ENCODE measurements around the gene OSBPL5. TPM values are rescaled to one million over a fixed set of nuclear protein-coding genes. Genes with fewer than 3 reads are reported as not detected.

OSBPL5 gene
- total RNA-seq, 1 experiment from 2014 or later, result not detected

DNA sequence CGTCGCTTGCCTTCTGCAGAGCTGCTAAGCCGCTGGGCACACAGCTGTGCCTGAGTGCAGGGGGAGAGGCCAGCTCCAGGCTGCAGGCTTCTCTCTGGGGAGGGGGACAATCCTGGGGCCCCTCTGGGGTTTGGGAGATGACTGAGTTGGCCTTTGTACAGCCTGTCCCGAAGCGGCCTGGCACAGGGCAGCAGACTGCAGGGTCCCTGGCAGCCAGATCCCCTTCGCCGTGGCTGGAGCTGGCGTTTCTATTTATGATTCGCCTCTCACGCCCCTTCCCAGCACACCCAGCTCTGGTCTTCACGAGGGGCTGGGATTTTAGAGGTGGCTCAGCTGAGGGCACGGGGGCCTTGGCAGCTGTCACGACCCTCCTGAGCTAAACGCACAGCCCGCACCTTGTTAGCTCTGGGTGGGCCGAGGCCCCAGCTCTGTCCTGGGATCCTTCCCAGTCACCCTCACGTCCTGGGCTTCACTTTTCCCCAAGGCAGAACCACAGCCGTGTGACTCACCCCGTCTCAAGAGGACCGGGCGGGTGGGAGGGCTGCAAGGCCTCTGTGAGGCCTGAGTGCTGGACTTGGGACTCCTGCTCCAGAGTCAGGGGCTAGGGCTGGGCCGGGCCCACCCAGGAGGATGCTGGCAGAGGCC lies 18.4 kb downstream of the OSBPL5 start:
- Histone ChIP-seq H3K4me2 (ENCODE audit: low read depth, low read length, poor library complexity, severe bottlenecking) (no peak overlapping the region), H3K9ac (ENCODE audit: low read length) (no peak overlapping the region), H4K20me1 (ENCODE audit: insufficient read depth, low read depth, low read length) (no peaks in the 10 kb centered on the region; the same call in 1 of the 2 replicates), H3K4me3 (ENCODE audit: low read length) (no peak overlapping the region), H3K27me3 (ENCODE audit: low read length) (no peaks in the 10 kb centered on the region), H3K9me3 (ENCODE audit: low read length) (no peaks in the 10 kb centered on the region), H3K9me2 (replicated peaks; ENCODE audit: insufficient read depth, low read length) (no peaks in the 10 kb centered on the region), H3K36me3 (ENCODE audit: insufficient read depth, low read length) (no peaks in the 10 kb centered on the region), H3K4me1 (ENCODE audit: low read length) (no peaks in the 10 kb centered on the region), H3K27ac (ENCODE audit: low read length) (no peak overlapping the region), H3K79me2 (ENCODE audit: low read length) (no peaks in the 10 kb centered on the region), H2AFZ (ENCODE audit: low read length) (no peak overlapping the region)
- DNase-seq, result no peak

DNA sequence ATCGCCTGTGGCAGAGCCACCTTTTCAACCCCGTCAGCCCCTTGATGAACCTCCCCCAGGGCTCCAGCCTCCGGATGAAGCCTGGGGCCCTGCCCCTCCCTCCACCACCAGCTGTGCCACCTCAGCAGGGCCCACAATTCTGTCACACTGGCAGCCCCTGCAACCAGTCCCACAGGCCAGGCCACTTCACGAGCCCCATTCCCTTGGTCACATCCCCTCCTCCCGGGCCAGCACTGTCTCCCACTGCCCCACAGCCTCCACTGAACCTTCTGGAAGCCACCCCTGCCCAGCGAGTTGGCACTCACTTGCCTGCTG lies 19.9 kb downstream of the OSBPL5 start:
- Histone ChIP-seq H3K4me3 (ENCODE audit: low read length) (no peak overlapping the region), H3K9ac (ENCODE audit: low read length) (no peak overlapping the region), H3K9me2 (replicated peaks; ENCODE audit: insufficient read depth, low read length) (no peaks in the 10 kb centered on the region), H3K4me2 (ENCODE audit: low read depth, low read length, poor library complexity, severe bottlenecking) (no peak overlapping the region), H3K36me3 (ENCODE audit: insufficient read depth, low read length) (no peaks in the 10 kb centered on the region), H3K79me2 (ENCODE audit: low read length) (no peaks in the 10 kb centered on the region), H3K27ac (ENCODE audit: low read length) (no peak overlapping the region), H4K20me1 (ENCODE audit: insufficient read depth, low read depth, low read length) (no peaks in the 10 kb centered on the region; the same call in 1 of the 2 replicates), H3K27me3 (ENCODE audit: low read length) (no peaks in the 10 kb centered on the region), H2AFZ (ENCODE audit: low read length) (no peak overlapping the region), H3K4me1 (ENCODE audit: low read length) (no peaks in the 10 kb centered on the region), H3K9me3 (ENCODE audit: low read length) (no peaks in the 10 kb centered on the region)
- DNase-seq, result no peak

DNA sequence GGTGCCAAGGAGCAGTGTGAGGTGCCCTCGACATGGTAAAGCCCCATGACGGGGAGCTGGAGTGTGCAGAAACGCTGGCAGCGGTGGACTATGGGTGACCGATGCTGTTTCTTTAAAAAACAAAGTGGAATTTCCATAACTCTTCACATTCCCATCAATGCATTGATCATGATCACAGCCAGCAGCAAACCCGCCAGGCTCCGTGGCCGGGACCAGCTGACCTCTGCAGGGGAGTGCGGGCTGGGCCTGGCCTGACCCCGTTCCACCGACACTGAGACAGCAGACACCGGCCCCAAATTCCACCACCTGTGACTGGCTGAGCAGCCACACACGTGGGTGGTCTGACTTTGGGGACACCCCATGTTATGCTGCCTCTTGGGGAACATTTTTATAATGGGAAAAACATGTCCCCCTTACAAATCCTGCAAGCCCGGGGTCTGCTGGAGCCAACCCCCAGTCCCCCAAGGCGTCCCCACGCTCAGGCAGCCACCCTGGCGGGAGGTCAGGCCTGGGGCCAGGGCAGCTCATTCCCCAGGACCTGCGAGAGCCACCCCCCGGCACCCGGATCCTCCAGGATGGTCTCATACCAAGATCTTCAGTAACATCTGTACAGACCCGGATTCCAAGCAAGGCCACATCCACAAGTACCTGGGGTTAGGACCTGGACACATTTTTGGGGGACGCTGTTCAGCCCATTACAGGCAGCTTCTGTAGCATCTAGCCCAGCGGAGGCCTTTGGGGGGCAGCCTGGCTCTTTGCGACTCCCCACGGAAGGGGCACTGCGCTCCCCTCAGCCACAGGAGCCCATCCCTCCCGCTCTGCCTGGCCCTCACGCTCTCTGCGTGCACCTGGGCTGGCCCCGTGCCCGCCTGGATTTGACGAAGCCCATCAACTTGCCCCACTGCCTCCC lies 20.6 kb downstream of the OSBPL5 start:
- H3K79me2 ChIP-seq (ENCODE audit: low read length), result no peaks in the 10 kb centered on the region
- H3K9me3 ChIP-seq (ENCODE audit: low read length), result no peaks in the 10 kb centered on the region
- H3K4me3 ChIP-seq (ENCODE audit: low read length), result no peak overlapping the region
- H4K20me1 ChIP-seq (ENCODE audit: insufficient read depth, low read depth, low read length), result no peaks in the 10 kb centered on the region; the same call in 1 of the 2 replicates
- H3K9ac ChIP-seq (ENCODE audit: low read length), result no peak overlapping the region
- H3K27ac ChIP-seq (ENCODE audit: low read length), result no peak overlapping the region
- H3K9me2 ChIP-seq (replicated peaks; ENCODE audit: insufficient read depth, low read length), result no peaks in the 10 kb centered on the region
- H3K4me1 ChIP-seq (ENCODE audit: low read length), result no peaks in the 10 kb centered on the region
- H3K36me3 ChIP-seq (ENCODE audit: insufficient read depth, low read length), result no peaks in the 10 kb centered on the region
- no peak overlapping the region for H2AFZ ChIP-seq (ENCODE audit: low read length)
- no peaks in the 10 kb centered on the region for H3K27me3 ChIP-seq (ENCODE audit: low read length)
- H3K4me2 ChIP-seq (ENCODE audit: low read depth, low read length, poor library complexity, severe bottlenecking), result no peak overlapping the region
- no peak for DNase-seq

DNA sequence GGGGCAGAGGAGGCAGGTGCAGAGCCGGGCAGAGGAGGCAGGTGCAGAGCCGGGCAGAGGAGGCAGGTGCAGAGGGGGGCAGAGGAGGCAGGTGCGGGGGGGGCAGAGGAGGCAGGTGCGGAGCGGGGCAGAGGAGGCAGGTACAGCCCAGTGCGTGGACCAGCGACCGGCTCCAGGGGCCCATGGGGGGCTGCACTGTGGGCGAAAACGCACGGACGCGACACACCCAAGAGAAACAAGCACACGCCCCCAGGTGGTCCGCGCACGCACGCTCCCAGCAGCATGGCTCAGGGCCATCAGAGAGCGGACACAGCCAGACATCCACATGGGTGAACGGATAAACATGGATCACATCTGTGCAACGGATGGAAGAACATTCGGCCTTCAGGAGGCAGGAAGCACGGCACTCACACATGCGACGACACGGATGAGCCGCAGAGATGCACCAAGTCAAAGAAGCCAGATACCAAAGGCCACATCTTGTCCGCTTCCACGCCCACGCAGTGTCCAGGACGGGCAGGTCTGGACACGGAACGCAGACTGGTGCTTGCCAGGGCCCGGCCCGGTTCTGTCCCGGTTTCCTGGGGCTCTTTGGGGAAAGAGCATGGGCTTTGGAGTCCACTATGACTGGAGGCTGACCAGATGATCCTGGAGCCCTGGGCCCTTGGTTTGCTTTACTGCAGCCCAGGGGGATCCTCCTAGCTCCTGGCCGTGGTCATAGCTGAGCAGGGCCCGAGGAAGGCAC lies 21.8 kb downstream of the OSBPL5 start:
- Histone ChIP-seq H3K9me2 (replicated peaks; ENCODE audit: insufficient read depth, low read length) (no peaks in the 10 kb centered on the region), H3K4me3 (ENCODE audit: low read length) (no peak overlapping the region), H4K20me1 (ENCODE audit: insufficient read depth, low read depth, low read length) (no peaks in the 10 kb centered on the region), H3K4me1 (ENCODE audit: low read length) (no peaks in the 10 kb centered on the region), H3K36me3 (ENCODE audit: insufficient read depth, low read length) (no peaks in the 10 kb centered on the region), H3K9me3 (ENCODE audit: low read length) (no peaks in the 10 kb centered on the region), H3K4me2 (ENCODE audit: low read depth, low read length, poor library complexity, severe bottlenecking) (no peak overlapping the region), H3K27ac (ENCODE audit: low read length) (no peak overlapping the region), H3K27me3 (ENCODE audit: low read length) (no peaks in the 10 kb centered on the region), H2AFZ (ENCODE audit: low read length) (no peak overlapping the region), H3K79me2 (ENCODE audit: low read length) (no peaks in the 10 kb centered on the region), H3K9ac (ENCODE audit: low read length) (no peak overlapping the region)
- no peak for DNase-seq

DNA sequence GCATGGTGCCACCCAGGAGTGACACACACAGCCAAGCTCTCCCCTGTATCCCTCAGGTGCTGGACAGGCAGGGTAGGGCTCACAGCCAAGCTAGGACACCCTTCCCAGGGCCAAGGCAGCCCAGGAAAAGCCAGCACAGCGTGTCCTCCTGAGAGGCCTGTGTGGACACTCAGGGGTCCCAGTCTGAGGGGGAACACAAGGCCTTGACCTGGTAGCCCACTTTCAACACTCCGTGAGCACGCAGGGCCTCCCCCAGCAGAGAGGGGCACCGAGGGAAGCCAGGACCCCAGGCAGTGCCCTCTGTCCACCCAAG lies 24.9 kb downstream of the OSBPL5 start:
- H3K36me3 ChIP-seq (ENCODE audit: insufficient read depth, low read length), result no peaks in the 10 kb centered on the region

DNA sequence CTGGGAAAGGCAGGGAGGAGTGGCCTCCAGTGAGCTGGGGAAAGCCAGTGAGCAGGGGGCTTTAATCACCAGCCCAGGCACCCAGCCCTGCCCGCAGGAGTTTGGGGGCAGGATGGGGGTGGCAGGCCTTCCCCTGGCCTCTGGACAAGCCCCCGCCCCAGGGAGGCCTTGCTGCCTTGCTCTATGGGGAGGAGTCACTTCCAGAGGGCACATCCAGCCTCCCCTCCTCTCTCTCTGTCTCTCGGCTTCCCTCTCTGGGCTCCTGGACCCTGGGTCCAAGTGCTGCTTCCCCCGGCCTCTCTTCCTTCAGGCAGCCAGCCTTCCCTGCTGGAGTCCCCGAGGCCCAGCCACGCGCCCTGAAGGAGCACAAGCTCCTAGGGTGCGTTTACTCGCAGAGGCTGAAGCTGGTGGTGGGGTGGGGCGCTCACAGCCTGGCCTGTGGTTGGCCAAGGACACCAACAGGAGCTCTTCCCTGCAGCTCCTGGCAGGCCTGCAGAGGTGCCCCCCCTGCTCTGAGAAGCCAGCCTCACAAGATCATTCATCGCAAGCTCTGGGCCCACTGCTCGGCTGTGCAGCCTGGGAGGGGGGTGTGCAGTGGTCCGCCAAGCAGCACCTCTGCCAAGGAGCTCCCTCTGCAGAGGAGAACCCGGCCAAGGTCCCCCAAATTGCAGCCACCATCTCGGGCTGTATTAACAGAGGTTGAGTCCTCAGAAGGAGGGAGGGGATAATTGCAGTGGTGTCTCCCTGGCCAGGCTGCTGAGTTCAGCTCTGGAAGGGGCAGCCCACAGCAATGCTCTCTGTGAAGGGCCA lies 25.4 kb downstream of the OSBPL5 start:
- Histone ChIP-seq H3K27me3 (ENCODE audit: low read length) (no peaks in the 10 kb centered on the region), H3K9me3 (ENCODE audit: low read length) (no peaks in the 10 kb centered on the region), H3K4me1 (ENCODE audit: low read length) (peaks cover 4% of the 10 kb centered on the region), H3K36me3 (ENCODE audit: insufficient read depth, low read length) (no peaks in the 10 kb centered on the region), H3K27ac (ENCODE audit: low read length) (no peak overlapping the region), H3K9me2 (replicated peaks; ENCODE audit: insufficient read depth, low read length) (no peaks in the 10 kb centered on the region), H4K20me1 (ENCODE audit: insufficient read depth, low read depth, low read length) (no peaks in the 10 kb centered on the region), H3K79me2 (ENCODE audit: low read length) (no peaks in the 10 kb centered on the region), H3K4me3 (ENCODE audit: low read length) (no peak overlapping the region), H3K4me2 (ENCODE audit: low read depth, low read length, poor library complexity, severe bottlenecking) (no peak overlapping the region), H2AFZ (ENCODE audit: low read length) (no peak overlapping the region), H3K9ac (ENCODE audit: low read length) (no peak overlapping the region)
- DNase-seq, result no peak

More for the DNA sequence above, 24.9 kb downstream of the OSBPL5 start:
- Histone ChIP-seq H4K20me1 (ENCODE audit: insufficient read depth, low read depth, low read length) (no peaks in the 10 kb centered on the region), H3K27ac (ENCODE audit: low read length) (no peak overlapping the region), H3K4me2 (ENCODE audit: low read depth, low read length, poor library complexity, severe bottlenecking) (no peak overlapping the region), H3K9me3 (ENCODE audit: low read length) (no peaks in the 10 kb centered on the region), H3K9ac (ENCODE audit: low read length) (no peak overlapping the region), H3K4me1 (ENCODE audit: low read length) (peaks cover 4% of the 10 kb centered on the region), H3K27me3 (ENCODE audit: low read length) (no peaks in the 10 kb centered on the region), H2AFZ (ENCODE audit: low read length) (no peak overlapping the region), H3K9me2 (replicated peaks; ENCODE audit: insufficient read depth, low read length) (no peaks in the 10 kb centered on the region), H3K4me3 (ENCODE audit: low read length) (no peak overlapping the region), H3K79me2 (ENCODE audit: low read length) (no peaks in the 10 kb centered on the region)
- DNase-seq, result no peak

DNA sequence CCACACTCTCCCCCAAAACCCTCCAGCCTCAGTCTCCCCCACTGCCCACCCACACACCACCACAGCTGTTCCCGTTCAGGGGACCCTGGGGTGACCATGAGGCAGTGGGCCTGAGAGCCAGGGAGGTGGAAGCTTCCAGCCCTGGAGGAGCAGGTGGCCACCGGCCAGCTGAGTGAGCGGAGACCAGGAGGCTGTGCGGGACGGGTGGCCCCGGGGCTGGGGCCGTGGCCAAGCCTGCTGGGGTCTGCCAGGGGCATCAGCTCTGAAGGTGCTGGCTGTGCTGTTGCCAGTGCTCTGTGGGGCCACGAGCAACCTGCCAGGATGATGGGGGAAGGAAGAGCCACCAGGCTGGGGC lies 26.0 kb downstream of the OSBPL5 start:
- Histone ChIP-seq H3K9me3 (ENCODE audit: low read length) (no peaks in the 10 kb centered on the region), H4K20me1 (ENCODE audit: insufficient read depth, low read depth, low read length) (no peaks in the 10 kb centered on the region), H3K4me1 (ENCODE audit: low read length) (peaks cover 4% of the 10 kb centered on the region), H2AFZ (ENCODE audit: low read length) (no peak overlapping the region), H3K36me3 (ENCODE audit: insufficient read depth, low read length) (no peaks in the 10 kb centered on the region), H3K79me2 (ENCODE audit: low read length) (no peaks in the 10 kb centered on the region), H3K9ac (ENCODE audit: low read length) (no peak overlapping the region), H3K27ac (ENCODE audit: low read length) (no peak overlapping the region), H3K4me3 (ENCODE audit: low read length) (no peak overlapping the region), H3K9me2 (replicated peaks; ENCODE audit: insufficient read depth, low read length) (no peaks in the 10 kb centered on the region), H3K4me2 (ENCODE audit: low read depth, low read length, poor library complexity, severe bottlenecking) (no peak overlapping the region), H3K27me3 (ENCODE audit: low read length) (no peaks in the 10 kb centered on the region)
- no peak for DNase-seq

Measured in Karpas-422 (cell line).